BJ (cell line): Measurements from ENCODE around the gene SRPRB. TPM values are rescaled to one million over a fixed set of nuclear protein-coding genes. Genes with fewer than 3 reads are reported as not detected.

Experiments
- CTCF ChIA-PET: fragments of 350-600 bp; formaldehyde crosslinking; extraction: SDS; loops from one replicate; lab custom pipeline; 2021; ENCODE audit warnings: antibody characterized with exemption, inconsistent platforms; lab: Yijun Ruan, JAX
- POLR2A ChIA-PET: fragments of 300-600 bp; sonication (Branson Sonifier 250); formaldehyde crosslinking; extraction: SDS; loops from one replicate; lab custom pipeline; 2021; ENCODE audit warnings: antibody characterized with exemption; lab: Charles Lee
- DNase-seq: peaks from one replicate; pipeline ENCODE4 v3.0.0-alpha.2; 2011; ENCODE audit warnings: low read depth
- H3K27me3 ChIP-seq: 2 replicates; pipeline ENCODE4 v1.6.0; 2011; ENCODE audit warnings: low read length; ENCODE audit not compliant: control insufficient read depth, insufficient read depth
- H3K36me3 ChIP-seq: 2 replicates; pipeline ENCODE4 v1.5.1; 2011; ENCODE audit warnings: low read length; ENCODE audit not compliant: control insufficient read depth, insufficient read depth
- H3K4me3 ChIP-seq: 2 replicates; pipeline ENCODE4 v1.5.1; 2011; ENCODE audit warnings: low read depth, mild to moderate bottlenecking, control low read depth, low read length
- CTCF ChIP-seq: IDR thresholded peaks from 2 replicates; pipeline ENCODE4 v1.5.1; 2011; ENCODE audit warnings: low read depth, mild to moderate bottlenecking, control low read depth, inconsistent platforms, low read length, moderate library complexity; ENCODE audit not compliant: insufficient read depth
- polyA plus RNA-seq: library from polyadenylated mRNA; depleted of rRNA; stranded (reverse); fragments of >200 nt; gene quantifications from 2 replicates; pipeline ENCODE4 v1.2.3, GENCODE V29; 2011

The SRPRB gene
- polyA plus RNA-seq, 1 experiment, result 36.0 TPM

GRCh38 chr3:133857767-133858166, 52.2 kb downstream of the SRPRB start:
- no peak for DNase-seq
- CTCF ChIA-PET, result no interaction called here
- no peaks in the 10 kb centered on the region for H3K27me3 ChIP-seq

GRCh38 chr3:133859381-133860234, 54.0 kb downstream of the SRPRB start:
- no peak for DNase-seq
- no peak overlapping the region for H3K4me3 ChIP-seq
- no peaks in the 10 kb centered on the region for H3K27me3 ChIP-seq
- TF ChIP-seq CTCF, result no peak
- no peaks in the 10 kb centered on the region for H3K36me3 ChIP-seq
- ChIA-PET CTCF (no interaction called here), POLR2A (no interaction called here)

More at GRCh38 chr3:133857767-133858166, 52.2 kb downstream of the SRPRB start:
- POLR2A ChIA-PET, result no interaction called here
- Histone ChIP-seq H3K4me3 (no peak overlapping the region), H3K36me3 (no peaks in the 10 kb centered on the region)
- TF ChIP-seq CTCF, result no peak

GRCh38 chr3:133860519-133860918, 54.9 kb downstream of the SRPRB start:
- no peak for DNase-seq
- ChIA-PET CTCF (no interaction called here), POLR2A (no interaction called here)
- no peak overlapping the region for H3K4me3 ChIP-seq
- no peak for TF ChIP-seq CTCF
- no peaks in the 10 kb centered on the region for H3K36me3 ChIP-seq
- H3K27me3 ChIP-seq, result no peaks in the 10 kb centered on the region; the same call in 1 of the 2 replicates

- no peak overlapping the region for H3K4me3 ChIP-seq
- H3K27me3 ChIP-seq, result peaks cover 4% of the 10 kb centered on the region
- no peak for TF ChIP-seq CTCF
- no peak for DNase-seq
- POLR2A ChIA-PET, result no interaction called here
- CTCF ChIA-PET, result no interaction called here
- H3K36me3 ChIP-seq, result no peaks in the 10 kb centered on the region
Observed at GRCh38 chr3:133862161-133862560, 56.5 kb downstream of the SRPRB start.

GRCh38 chr3:133863911-133864310, 58.3 kb downstream of the SRPRB start:
- ChIA-PET POLR2A (no interaction called here), CTCF (interaction anchor here (1.5 to 2.3 kb wide), 3 partner anchors 9 to 15 kb away, joined by 3 to 7 read pairs (median 5); no protein-coding TSS in a partner anchor)
- no peak overlapping the region for H3K4me3 ChIP-seq
- no peak for DNase-seq
- H3K27me3 ChIP-seq, result peaks cover 12% of the 10 kb centered on the region
- no peak for TF ChIP-seq CTCF
- no peaks in the 10 kb centered on the region for H3K36me3 ChIP-seq
